HG03521 (cell line): ENCODE data around the gene CYLC2.

Experiments used
- ATAC-seq: cut with Tn5 transposase; IDR thresholded peaks from one replicate; pipeline ENCODE4 v1.9.1; 2021; ENCODE audit warnings: mild to moderate bottlenecking, moderate library complexity; ENCODE audit not compliant: unreplicated experiment

CYLC2 gene, protein sequence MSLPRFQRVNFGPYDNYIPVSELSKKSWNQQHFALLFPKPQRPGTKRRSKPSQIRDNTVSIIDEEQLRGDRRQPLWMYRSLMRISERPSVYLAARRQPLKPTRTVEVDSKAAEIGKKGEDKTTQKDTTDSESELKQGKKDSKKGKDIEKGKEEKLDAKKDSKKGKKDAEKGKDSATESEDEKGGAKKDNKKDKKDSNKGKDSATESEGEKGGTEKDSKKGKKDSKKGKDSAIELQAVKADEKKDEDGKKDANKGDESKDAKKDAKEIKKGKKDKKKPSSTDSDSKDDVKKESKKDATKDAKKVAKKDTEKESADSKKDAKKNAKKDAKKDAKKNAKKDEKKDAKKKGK

DNA sequence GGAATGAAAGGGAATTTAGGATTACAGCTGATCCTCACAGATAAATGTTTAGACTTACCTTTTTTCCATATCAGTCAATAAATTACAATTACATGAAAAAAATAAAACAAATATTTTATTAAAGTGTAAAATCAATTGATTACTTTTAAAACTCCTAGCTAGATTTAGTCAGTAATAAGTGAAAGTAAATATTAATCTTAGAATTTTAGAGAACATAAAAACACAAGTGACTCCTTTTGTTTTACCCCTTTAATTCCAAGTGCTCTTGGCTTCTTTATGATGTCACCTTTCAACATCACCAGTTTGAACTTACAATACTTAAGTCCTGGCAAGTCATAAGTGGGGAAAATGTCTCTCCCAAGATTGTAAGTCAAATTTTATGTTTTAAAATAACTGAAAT lies at the start of gene CYLC2:
Gene CYLC2 (plus strand): TSS at position 301 of the 400 bp plus-strand sequence. CDS start 48 bp downstream, at position 349.
- ATAC-seq, result no peak

DNA sequence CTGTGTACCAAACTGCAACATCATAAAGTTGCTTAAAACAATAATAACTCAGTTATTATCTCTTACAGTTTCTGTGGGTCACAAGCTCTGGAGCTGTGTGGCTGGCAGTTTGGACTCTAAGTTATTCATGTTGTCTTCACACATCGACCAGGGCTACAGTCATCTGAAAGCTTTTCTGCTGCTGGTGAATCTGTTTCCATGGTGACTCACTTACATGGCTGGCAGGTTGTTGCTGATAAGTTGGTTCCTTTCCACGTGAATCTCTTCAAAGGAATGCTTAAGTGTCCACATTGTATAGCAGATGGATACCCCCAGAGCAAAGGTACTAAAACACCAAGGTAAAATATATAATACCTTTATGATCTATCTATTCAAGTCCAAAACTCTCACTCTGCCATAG lies 44.8 kb upstream of the CYLC2 start:
- ATAC-seq, result no peak

DNA sequence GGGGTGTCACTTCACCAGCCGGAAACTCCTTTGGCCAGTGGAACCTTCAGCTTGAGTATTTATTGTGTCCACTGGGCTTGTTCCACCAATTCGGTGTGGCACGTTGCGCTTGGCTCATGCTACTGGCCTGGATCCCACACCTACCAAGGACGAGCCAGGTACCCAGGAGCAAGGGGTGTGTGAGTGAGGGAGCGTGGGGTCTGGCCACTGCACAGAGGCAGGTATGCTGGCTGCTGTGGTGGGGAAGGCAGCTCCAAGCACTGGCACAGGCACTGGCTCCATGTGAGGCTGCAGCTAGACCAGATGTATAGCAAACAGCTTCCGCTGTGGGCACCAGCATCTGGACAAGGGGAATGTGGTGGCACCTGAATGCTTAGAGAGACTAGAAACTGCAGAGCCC lies 28.1 kb upstream of the CYLC2 start:
- ATAC-seq, result no peak

DNA sequence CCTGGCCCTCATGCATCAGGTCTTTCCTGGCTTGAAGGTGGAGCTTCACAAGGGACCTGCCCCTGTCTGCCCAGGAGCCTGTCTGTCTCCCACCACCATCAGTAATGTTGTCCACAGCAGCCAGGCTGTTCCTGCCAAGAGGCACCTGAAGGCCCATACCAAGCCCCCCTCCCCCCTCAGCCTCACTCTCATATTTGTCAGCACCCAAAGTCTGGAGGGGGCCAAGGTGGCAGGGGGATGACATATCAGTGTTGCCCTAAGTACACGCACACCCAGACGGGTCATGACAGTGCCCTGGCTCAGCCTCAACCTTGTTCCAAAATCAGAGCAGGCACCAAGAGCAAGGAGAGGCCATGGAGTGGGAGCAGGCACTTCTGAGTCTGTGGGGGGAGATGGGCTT lies 27.2 kb upstream of the CYLC2 start:
- no peak for ATAC-seq

DNA sequence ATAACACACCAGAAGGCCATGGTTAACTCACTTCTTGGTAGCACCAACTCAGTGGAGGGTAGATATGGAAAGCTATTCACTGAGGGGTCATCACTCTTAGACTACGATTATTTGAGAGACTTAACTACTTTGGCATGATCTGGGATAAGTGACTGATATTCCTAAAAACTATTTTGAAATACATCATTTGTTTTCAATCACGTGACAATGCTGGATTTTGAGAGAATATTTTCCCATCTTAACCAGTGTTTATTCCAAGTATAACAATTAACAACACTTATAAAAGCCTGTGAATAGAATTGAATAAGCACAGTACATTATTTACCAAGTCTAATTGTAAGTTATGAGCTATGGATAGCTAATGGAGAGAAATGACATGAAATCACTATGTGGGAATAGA lies 22.4 kb upstream of the CYLC2 start:
- no peak for ATAC-seq

DNA sequence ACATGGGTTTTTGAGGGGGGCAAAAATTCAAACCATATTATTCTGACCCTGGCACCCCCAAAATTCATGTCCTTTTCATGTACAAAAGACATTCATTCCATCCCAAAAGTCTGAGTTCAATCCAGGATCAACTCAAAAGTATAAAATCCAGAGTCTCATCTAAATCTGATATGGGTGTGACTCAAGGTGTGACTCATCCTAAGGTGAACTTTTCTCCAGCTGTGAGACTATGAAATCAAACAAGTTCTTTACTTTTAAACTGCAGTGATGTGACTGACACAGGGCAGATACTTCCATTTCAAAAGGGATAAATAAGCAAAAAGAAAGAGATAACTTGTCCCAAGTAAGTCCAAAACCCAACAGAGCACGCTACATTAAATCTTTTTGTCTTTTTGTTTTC lies 20.6 kb upstream of the CYLC2 start:
- ATAC-seq, result no peak

DNA sequence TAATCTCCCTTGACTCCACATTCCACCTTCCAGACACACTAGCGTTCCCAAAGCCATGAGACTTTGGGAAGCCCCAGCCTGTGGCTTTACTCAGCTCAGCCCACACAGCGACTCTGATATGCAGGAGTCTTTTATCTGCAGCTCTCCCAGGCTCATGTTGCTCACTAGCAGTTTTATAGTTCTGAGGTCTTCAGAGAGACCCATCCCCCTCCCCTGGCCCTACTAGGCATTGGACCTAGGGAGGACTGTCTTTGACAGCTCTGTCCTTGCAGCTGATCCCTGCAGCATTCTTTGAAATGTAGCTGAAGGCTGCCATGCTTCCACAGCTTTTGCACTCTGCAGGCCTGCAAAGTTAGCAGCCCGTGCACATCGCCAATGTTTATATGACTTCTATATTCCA lies 19.9 kb upstream of the CYLC2 start:
- ATAC-seq, result no peak

DNA sequence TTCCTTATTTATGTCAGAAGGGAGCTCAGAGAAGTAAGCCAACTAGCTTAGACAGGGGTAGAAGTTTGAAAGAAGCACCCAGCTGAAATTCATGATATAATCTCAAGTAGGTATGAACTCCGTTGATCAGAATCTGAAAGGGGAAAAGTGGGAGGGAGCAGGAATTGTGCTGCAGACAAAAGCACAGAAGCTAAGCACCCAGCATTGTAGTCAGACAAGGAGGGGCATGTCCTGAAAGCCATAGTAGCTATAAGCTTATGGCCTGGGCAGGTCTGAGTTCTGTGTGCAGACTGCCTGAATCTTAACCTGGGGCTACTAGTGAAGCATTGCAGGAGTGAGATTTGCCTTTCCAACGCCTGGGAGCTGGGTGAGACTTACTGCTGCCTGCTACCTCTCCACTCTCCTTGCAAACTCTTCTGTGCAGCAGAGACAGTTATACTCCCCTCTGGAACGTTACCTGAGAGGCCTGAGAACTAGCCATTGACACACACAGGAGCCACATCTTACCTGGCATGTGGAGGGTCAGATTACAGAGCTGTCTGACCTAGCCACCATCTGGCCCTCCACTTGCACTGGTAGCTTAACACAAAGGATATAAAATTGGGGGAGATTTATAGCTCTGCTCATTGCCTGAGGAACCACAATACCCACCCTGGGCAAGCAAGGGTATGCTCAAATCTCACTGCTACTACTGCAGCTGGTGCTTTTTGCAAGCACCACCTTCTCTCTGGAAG lies 9.8 kb upstream of the CYLC2 start:
- ATAC-seq, result no peak

DNA sequence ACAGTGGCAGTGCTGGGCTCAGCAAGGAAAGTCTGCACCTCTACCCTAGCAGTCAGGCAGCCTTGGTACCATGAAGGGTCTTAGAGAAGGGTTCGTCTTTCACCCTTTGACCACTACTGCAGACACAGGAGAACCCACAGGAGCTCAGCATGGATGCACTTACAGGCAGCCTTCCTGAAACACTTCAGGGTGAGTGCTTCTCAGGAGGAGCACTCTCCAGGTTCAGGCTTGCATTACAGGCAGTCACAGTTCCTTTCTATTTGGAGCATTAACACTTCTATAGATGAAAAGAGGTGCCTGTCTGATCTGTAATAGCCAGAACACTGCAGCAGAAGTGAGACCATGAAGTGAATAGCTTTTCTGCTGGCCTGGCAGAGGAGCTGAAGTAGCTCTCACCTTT lies 8.7 kb upstream of the CYLC2 start:
- ATAC-seq, result no peak

DNA sequence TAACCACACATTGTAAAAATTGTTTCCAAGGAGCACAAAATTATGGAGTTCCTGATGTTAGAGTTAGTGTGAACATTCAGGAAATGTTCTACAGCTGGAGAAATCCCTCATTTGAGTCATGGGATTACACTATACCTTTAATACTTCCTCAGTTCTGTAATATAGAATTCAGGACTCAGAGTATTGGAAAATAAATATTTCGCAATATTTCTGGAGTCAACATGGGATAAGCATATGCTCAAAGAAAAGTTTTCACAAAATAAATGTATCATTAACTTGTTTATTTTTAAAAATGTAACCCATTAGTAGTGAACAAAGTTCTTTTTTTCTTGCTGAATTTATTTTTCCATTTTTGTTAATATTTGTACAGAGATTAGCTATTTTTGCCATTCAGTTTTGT lies 8.6 kb downstream of the CYLC2 start:
- ATAC-seq, result no peak

DNA sequence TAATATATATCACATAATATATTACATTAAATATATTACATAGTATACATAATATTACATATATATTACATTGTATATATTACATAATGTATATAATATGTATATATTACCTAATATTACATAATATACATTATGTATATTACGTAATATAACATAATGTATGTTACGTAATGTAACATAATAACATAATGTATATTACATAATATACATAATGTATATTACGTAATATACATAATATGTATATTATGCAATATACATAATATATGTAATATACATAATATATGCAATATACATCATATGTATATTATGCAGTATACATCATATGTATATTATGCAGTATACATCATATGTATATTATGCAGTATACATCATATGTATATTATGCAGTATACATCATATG lies 19.1 kb downstream of the CYLC2 start:
- no peak for ATAC-seq

DNA sequence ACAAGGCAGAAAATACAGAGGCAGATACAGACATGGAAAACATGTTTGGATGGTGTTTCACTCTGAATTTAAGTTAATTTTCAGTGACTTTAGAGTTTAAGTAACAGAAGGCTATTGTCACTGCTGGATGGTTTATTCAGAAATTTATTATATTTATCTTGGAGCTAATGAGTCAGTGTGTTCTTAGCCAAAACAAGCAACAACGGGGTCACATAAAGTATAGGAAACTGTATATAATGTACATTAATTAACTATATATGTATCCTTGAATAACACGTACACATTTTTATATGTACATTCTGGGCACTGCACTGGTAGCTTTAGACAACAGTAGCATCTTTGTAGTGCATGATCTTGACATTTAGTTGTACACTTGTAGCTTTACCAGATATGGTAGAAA lies 30.7 kb downstream of the CYLC2 start:
- ATAC-seq, result no peak

DNA sequence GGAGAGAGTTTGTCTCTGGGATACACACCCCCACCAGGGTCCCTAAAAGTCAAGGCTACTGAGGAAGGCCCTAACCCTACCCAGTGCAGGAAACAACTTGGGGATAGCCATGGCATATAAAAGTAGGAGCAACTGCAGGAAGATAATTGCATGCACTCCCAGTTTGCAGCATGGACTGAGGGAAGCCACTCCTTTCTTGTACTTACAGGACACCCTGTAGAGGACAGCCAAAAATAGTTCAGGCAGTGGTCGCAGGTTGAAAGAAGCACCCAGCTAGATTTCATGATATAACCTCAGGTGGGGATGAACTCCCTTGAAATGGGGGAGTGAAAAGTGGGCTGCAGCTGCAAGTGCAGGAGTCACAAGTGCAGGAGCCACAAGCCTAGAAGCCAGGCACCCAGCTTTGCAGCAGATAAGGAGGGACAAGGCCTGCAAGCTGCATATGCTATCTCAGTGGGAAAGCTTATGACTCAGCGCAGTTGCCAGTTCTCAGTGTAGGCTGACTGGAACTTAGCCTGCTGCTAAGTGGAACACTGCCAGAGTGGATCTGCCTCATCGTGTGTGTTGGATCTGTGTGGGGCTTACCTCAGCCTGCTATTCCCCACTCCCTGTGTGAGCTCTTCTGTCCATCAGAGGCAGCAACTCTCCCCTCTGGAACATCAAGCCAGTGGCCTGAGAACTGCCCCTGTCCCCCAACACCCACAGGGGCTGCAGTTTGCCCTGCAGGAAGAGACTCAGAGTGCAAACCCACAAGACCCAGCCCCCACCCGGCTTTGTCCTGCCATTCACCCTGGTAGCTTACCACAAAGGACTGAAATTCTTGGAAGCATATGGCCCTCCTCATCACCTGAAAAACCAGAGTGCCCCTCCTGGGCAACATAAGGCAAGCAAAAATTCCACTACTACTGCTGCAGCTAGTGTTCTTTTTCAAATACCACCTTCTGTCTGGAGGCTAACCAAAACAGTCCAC lies 42.7 kb downstream of the CYLC2 start:
- no peak for ATAC-seq

DNA sequence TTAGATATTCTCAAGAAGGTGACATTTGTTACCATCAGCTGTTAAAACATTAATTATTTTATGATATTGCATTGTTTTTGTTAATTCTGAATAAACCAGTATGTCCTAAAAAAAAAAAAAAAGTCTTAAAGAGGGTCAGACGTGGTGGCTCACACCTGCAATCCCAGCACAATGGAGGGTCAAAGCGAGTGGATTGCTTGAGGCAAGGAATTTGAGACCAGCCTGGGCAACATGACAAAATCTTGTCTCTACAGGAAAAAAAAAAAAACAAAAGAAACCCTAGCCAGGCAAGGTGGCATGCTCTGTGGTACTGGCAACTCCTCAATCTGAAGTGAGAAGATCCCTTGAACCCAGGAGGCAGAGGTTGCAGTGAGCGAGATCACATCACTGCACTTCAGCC lies 46.8 kb downstream of the CYLC2 start:
- ATAC-seq, result no peak
